Placental pericyte (primary cell): Measurements from ENCODE around the gene GNE. TPM values are rescaled to one million over a fixed set of nuclear protein-coding genes. Genes with fewer than 3 reads are reported as not detected.

Experiments used
- small RNA-seq: library from RNA; depleted of rRNA; stranded (forward); fragments of <200 nt; gene quantifications from one replicate; pipeline ENCODE3, GENCODE V24; 2012; ENCODE audit warnings: low replicate concordance
- total RNA-seq: library from RNA; depleted of rRNA; stranded (reverse); fragments of >200 nt; gene quantifications from 2 replicates; pipeline ENCODE4 v1.2.3, GENCODE V29; 2012

The GNE gene
- total RNA-seq: 26.9 and 27.8 TPM in 2 replicates

GRCh38 chr9:36258208-36258995 lies at the start of gene GNE:
TSS of gene GNE (minus strand) at chr9:36258448. CDS start at chr9:36249355, 9,093 bp downstream.

GRCh38 chr9:36190388-36191289 lies 67.6 kb downstream of the GNE start, which contains the start of gene CLTA:
TSS of gene CLTA (plus strand) at chr9:36190921. CDS start at chr9:36191057, 136 bp downstream.

GRCh38 chr9:36169166-36169565 lies 89.1 kb downstream of the GNE start, which contains the start of gene CCIN:
TSS of gene CCIN (plus strand) at chr9:36169388. CDS start at chr9:36169503, 115 bp downstream.

Small RNA genes within 50 kb of the gene (small RNA-seq; reads per million reads assigned to genes)
- not detected for gene RNU4-53P

Other genes starting within 250 kb of the GNE start
- 13.8 and 17.9 TPM in 2 replicates for gene RECK, start 221.5 kb downstream of the GNE start, total RNA-seq
- gene GLIPR2, start 121.7 kb downstream of the GNE start, total RNA-seq: 14.0 and 53.0 TPM in 2 replicates
- 0.22 and 3.4 TPM in 2 replicates for gene CCIN, start 89.1 kb downstream of the GNE start, total RNA-seq
- 197 and 420 TPM in 2 replicates for gene CLTA, start 67.5 kb downstream of the GNE start, total RNA-seq
- 11.6 and 12.2 TPM in 2 replicates for gene RNF38, start 141.8 kb upstream of the GNE start, total RNA-seq